Kidney capillary endothelial cell (primary cell): ENCODE results near the gene GCN1.

ENCODE experiments used
- DNase-seq: peaks from one replicate; pipeline ENCODE4 v3.0.0-alpha.2; 2018; ENCODE audit warnings: low spot score

The GCN1 gene

GRCh38 chr12:120228291-120229070, 34.0 kb upstream of the GCN1 start:
- no peak for DNase-seq

GRCh38 chr12:120228041-120228290, 33.5 kb upstream of the GCN1 start:
- no peak for DNase-seq

- DNase-seq = no peak
Observed at GRCh38 chr12:120227233-120228040, 32.9 kb upstream of the GCN1 start.

GRCh38 chr12:120225852-120226640, 31.5 kb upstream of the GCN1 start:
- DNase-seq = no peak

GRCh38 chr12:120225200-120225558, 30.7 kb upstream of the GCN1 start:
- DNase-seq = no peak

- DNase-seq = no peak
Observed at GRCh38 chr12:120224304-120225199, 30.0 kb upstream of the GCN1 start.

- no peak for DNase-seq
Observed at GRCh38 chr12:120223458-120224303, 29.2 kb upstream of the GCN1 start.

GRCh38 chr12:120222288-120222832, 27.8 kb upstream of the GCN1 start:
- no peak for DNase-seq

GRCh38 chr12:120221576-120221900, 27.0 kb upstream of the GCN1 start:
- no peak for DNase-seq

GRCh38 chr12:120220838-120221575, 26.5 kb upstream of the GCN1 start:
- DNase-seq = no peak

- DNase-seq = no peak
Observed at GRCh38 chr12:120218680-120219606, 24.4 kb upstream of the GCN1 start.

GRCh38 chr12:120216742-120217605, 22.5 kb upstream of the GCN1 start:
- DNase-seq = no peak

- no peak for DNase-seq
Observed at GRCh38 chr12:120215766-120216735, 21.5 kb upstream of the GCN1 start.

- no peak for DNase-seq
Observed at GRCh38 chr12:120215357-120215735, 20.8 kb upstream of the GCN1 start.

GRCh38 chr12:120214626-120215356, 20.3 kb upstream of the GCN1 start:
- no peak for DNase-seq

- DNase-seq = no peak
Observed at GRCh38 chr12:120213758-120214157, 19.2 kb upstream of the GCN1 start.
